ENCODE measurements around the gene FCMR. TPM values are rescaled to one million over a fixed set of nuclear protein-coding genes. Genes with fewer than 3 reads are reported as not detected.

The FCMR gene
- total and polyA plus RNA-seq, 9 of the 15 experiments (the other 6 are each of a cell fraction or from before 2014, with no cell fraction given) = 0.11 to 0.82 (median 0.20) TPM; not detected in 5

DNA sequence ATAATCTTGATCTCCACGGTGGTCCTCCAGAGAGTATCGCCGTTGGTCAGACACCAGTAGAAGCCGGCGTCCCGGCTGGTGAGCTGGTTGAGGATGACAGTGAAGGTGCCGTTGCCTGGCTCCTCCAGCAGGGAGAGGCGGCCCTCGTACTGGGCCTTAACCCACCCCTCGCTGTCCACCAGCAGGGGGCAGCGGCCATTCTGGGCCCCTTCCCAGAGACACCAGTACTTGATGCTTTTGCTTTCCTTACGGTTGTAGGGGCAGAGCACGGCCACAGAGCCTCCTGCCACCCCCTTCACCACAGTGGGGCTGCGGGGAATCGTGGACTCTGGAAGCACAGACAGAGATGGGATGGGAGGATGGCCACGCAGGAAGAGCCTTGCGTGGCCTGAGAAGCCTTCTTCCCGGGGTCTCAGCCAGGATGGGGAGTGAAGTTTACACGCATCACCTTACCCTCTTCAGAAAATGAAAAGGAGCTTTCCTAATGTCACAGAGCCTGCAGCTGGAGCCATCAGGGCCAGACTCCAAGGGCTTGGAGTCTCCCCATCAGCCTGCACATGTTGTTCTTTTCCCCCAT, 13.8 kb upstream of the FCMR start (continued):
- TF ChIP-seq, protein P1, sequence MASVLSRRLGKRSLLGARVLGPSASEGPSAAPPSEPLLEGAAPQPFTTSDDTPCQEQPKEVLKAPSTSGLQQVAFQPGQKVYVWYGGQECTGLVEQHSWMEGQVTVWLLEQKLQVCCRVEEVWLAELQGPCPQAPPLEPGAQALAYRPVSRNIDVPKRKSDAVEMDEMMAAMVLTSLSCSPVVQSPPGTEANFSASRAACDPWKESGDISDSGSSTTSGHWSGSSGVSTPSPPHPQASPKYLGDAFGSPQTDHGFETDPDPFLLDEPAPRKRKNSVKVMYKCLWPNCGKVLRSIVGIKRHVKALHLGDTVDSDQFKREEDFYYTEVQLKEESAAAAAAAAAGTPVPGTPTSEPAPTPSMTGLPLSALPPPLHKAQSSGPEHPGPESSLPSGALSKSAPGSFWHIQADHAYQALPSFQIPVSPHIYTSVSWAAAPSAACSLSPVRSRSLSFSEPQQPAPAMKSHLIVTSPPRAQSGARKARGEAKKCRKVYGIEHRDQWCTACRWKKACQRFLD (CRISPR knock-in tag; IDR thresholded peaks at IDR 0.05) = no peak
- TF ChIP-seq ZNF695 (CRISPR knock-in tag; IDR thresholded peaks at IDR 0.05) (no peak), POU5F1 (IDR thresholded peaks at IDR 0.05; ENCODE audit: borderline replicate concordance, low read depth, low read length, partially characterized antibody) (no peak), KLF13 (tag; IDR thresholded peaks at IDR 0.05; ENCODE audit: borderline replicate concordance, low read depth) (peak; percentile 37; the same call in 1 of the 2 replicates), CREM (IDR thresholded peaks at IDR 0.05; ENCODE audit: low read depth) (peak; percentile 52), NEUROD1 (IDR thresholded peaks at IDR 0.05; ENCODE audit: borderline replicate concordance, low read depth, low read length, partially characterized antibody) (peak; percentile 43), JUN (IDR thresholded peaks at IDR 0.05; ENCODE audit: borderline replicate concordance, low read depth, low read length) (no peak; the same call in 1 of the 2 replicates), JUN (CRISPR knock-in tag; IDR thresholded peaks at IDR 0.05; ENCODE audit: borderline replicate concordance) (no peak), ZBTB7A (IDR thresholded peaks at IDR 0.05; ENCODE audit: borderline replicate concordance, control insufficient read depth, low read depth, low read length) (peak; percentile 77; the same call in 1 of the 2 replicates), ZNF766 (CRISPR knock-in tag; conservative IDR thresholded peaks at IDR 0.05) (no peak), SP1 (CRISPR knock-in tag; IDR thresholded peaks at IDR 0.05) (peak; percentile 66; the same call in 1 of the 2 replicates), NCOA1 (IDR thresholded peaks at IDR 0.05; ENCODE audit: low read depth) (no peak), ETS2 (tag; IDR thresholded peaks at IDR 0.05; ENCODE audit: borderline replicate concordance, poor library complexity, severe bottlenecking) (no peak), ZNF586 (CRISPR knock-in tag; conservative IDR thresholded peaks at IDR 0.05) (no peak), NCOR1 (IDR thresholded peaks at IDR 0.05) (no peak), GABPB1 (CRISPR knock-in tag; IDR thresholded peaks at IDR 0.05) (0 out of 2 replicates have a peak, but pooled peaks have one; percentile 52)
- TF ChIP-seq, protein P2, sequence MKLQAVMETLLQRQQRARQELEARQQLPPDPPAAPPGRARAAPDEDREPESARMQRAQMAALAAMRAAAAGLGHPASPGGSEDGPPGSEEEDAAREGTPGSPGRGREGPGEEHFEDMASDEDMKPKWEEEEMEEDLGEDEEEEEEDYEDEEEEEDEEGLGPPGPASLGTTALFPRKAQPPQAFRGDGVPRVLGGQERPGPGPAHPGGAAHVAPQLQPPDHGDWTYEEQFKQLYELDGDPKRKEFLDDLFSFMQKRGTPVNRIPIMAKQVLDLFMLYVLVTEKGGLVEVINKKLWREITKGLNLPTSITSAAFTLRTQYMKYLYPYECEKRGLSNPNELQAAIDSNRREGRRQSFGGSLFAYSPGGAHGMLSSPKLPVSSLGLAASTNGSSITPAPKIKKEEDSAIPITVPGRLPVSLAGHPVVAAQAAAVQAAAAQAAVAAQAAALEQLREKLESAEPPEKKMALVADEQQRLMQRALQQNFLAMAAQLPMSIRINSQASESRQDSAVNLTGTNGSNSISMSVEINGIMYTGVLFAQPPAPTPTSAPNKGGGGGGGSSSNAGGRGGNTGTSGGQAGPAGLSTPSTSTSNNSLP (IDR thresholded peaks at IDR 0.05; ENCODE audit: borderline replicate concordance, low read depth, low read length) = no peak
- TF ChIP-seq, protein P3, sequence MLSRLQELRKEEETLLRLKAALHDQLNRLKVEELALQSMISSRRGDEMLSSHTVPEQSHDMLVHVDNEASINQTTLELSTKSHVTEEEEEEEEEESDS (CRISPR knock-in tag; IDR thresholded peaks at IDR 0.05) = no peak
- TF ChIP-seq, protein P4, sequence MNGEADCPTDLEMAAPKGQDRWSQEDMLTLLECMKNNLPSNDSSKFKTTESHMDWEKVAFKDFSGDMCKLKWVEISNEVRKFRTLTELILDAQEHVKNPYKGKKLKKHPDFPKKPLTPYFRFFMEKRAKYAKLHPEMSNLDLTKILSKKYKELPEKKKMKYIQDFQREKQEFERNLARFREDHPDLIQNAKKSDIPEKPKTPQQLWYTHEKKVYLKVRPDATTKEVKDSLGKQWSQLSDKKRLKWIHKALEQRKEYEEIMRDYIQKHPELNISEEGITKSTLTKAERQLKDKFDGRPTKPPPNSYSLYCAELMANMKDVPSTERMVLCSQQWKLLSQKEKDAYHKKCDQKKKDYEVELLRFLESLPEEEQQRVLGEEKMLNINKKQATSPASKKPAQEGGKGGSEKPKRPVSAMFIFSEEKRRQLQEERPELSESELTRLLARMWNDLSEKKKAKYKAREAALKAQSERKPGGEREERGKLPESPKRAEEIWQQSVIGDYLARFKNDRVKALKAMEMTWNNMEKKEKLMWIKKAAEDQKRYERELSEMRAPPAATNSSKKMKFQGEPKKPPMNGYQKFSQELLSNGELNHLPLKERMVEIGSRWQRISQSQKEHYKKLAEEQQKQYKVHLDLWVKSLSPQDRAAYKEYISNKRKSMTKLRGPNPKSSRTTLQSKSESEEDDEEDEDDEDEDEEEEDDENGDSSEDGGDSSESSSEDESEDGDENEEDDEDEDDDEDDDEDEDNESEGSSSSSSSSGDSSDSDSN (IDR thresholded peaks at IDR 0.05; ENCODE audit: borderline replicate concordance in 1 of 2, low read depth in 2 of 2, low read length in 2 of 2) = peak in 1 of 2 experiments; percentile 62; a peak in 2 of 4 replicates
- TF ChIP-seq, protein P5, sequence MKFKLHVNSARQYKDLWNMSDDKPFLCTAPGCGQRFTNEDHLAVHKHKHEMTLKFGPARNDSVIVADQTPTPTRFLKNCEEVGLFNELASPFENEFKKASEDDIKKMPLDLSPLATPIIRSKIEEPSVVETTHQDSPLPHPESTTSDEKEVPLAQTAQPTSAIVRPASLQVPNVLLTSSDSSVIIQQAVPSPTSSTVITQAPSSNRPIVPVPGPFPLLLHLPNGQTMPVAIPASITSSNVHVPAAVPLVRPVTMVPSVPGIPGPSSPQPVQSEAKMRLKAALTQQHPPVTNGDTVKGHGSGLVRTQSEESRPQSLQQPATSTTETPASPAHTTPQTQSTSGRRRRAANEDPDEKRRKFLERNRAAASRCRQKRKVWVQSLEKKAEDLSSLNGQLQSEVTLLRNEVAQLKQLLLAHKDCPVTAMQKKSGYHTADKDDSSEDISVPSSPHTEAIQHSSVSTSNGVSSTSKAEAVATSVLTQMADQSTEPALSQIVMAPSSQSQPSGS (CRISPR knock-in tag; IDR thresholded peaks at IDR 0.05) = no peak

Measured in K562 (cell line).